Fibroblast of skin of left biceps (primary cell): ENCODE measurements around the gene CCN6.
A peak's percentile ranks its signal among the peaks of the same experiment; 100 is the strongest.

Experiments used
- DNase-seq, 2 experiments: peaks; one replicate each; pipeline ENCODE4 v3.0.0-alpha.2; 2013; ENCODE audit warnings: low read depth in 2 of 2

Gene CCN6

GRCh38 chr6:112114577-112115223 lies 60.8 kb downstream of the CCN6 start:
- no peak for DNase-seq

GRCh38 chr6:112116221-112116620 lies 62.3 kb downstream of the CCN6 start:
- no peak for DNase-seq

GRCh38 chr6:112117554-112117953 lies 63.6 kb downstream of the CCN6 start:
- peak in 1 of 2 experiments; percentile 1 for DNase-seq

- DNase-seq: no peak
Measured at GRCh38 chr6:112118034-112118433, 64.1 kb downstream of the CCN6 start.
